CD4-positive, alpha-beta T cell treated with Interleukin-6 at 100 ng/mL for 8 hours (primary cell): ENCODE data around the gene MAML3.
A peak's percentile ranks its signal among the peaks of the same experiment; 100 is the strongest.

ENCODE experiments used
- DNase-seq: peaks from one replicate; pipeline ENCODE4 v3.0.0-alpha.2; 2020; ENCODE audit warnings: mixed read lengths, low spot score

The MAML3 gene

GRCh38 chr4:140126261-140126660 is 27.7 kb downstream of the MAML3 start:
- no peak for DNase-seq

- DNase-seq, result no peak
Observed at GRCh38 chr4:140125374-140125773, 28.6 kb downstream of the MAML3 start.

GRCh38 chr4:140123666-140124377 is 30.2 kb downstream of the MAML3 start:
- no peak for DNase-seq

GRCh38 chr4:140122891-140123290 is 31.1 kb downstream of the MAML3 start:
- no peak for DNase-seq

GRCh38 chr4:140121646-140122045 is 32.3 kb downstream of the MAML3 start:
- no peak for DNase-seq

- no peak for DNase-seq
Observed at GRCh38 chr4:140118931-140119640, 34.9 kb downstream of the MAML3 start.

- no peak for DNase-seq
Observed at GRCh38 chr4:140117947-140118346, 36.0 kb downstream of the MAML3 start.

- no peak for DNase-seq
Observed at GRCh38 chr4:140116442-140117104, 37.4 kb downstream of the MAML3 start.

GRCh38 chr4:140115140-140115539 is 38.8 kb downstream of the MAML3 start:
- DNase-seq, result no peak

GRCh38 chr4:140113653-140114052 is 40.3 kb downstream of the MAML3 start:
- no peak for DNase-seq

GRCh38 chr4:140112576-140112975 is 41.4 kb downstream of the MAML3 start:
- DNase-seq, result no peak

- no peak for DNase-seq
Observed at GRCh38 chr4:140111256-140111655, 42.7 kb downstream of the MAML3 start.

- DNase-seq, result no peak
Observed at GRCh38 chr4:140110542-140111215, 43.3 kb downstream of the MAML3 start.

GRCh38 chr4:140109737-140110136 is 44.2 kb downstream of the MAML3 start:
- DNase-seq, result no peak

GRCh38 chr4:140109292-140109691 is 44.7 kb downstream of the MAML3 start:
- no peak for DNase-seq

GRCh38 chr4:140108713-140109230 is 45.2 kb downstream of the MAML3 start:
- no peak for DNase-seq

GRCh38 chr4:140108243-140108642 is 45.7 kb downstream of the MAML3 start:
- no peak for DNase-seq

- no peak for DNase-seq
Observed at GRCh38 chr4:140106289-140106844, 47.6 kb downstream of the MAML3 start.

GRCh38 chr4:140105436-140105835 is 48.5 kb downstream of the MAML3 start:
- DNase-seq, result no peak

GRCh38 chr4:140103676-140104075 is 50.3 kb downstream of the MAML3 start:
- DNase-seq, result peak; percentile 53

- no peak for DNase-seq
Observed at GRCh38 chr4:140102421-140102820, 51.6 kb downstream of the MAML3 start.

- DNase-seq, result no peak
Observed at GRCh38 chr4:140100771-140101170, 53.2 kb downstream of the MAML3 start.
